HepG2 (cell line): Measurements from ENCODE around the gene SPG7. TPM values are rescaled to one million over a fixed set of nuclear protein-coding genes. Genes with fewer than 3 reads are reported as not detected.

Source experiments
- BORCS8-MEF2B ChIP-seq: sonication (generic); formaldehyde crosslinking; IDR thresholded peaks from 2 replicates; pipeline ENCODE4 v1.8.0; 2022; ENCODE audit warnings: mild to moderate bottlenecking, missing genetic modification reagents
- CC2D1A ChIP-seq: sonication (generic); formaldehyde crosslinking; IDR thresholded peaks from 2 replicates; pipeline ENCODE4 v1.8.1; 2023; ENCODE audit warnings: mild to moderate bottlenecking, missing genetic modification reagents
- DMAP1 ChIP-seq: IDR thresholded peaks from 2 replicates; pipeline ENCODE4 v1.6.1; 2016
- EP300 ChIP-seq, 3 experiments: sonication (generic) in 1 of 3; formaldehyde crosslinking in 1 of 3; IDR thresholded peaks; 2 replicates each; pipeline versions ENCODE4 v1.5.1 to v1.6.1; 2011 to 2020; ENCODE audit warnings: low read depth in 2 of 3, low read length in 2 of 3, borderline replicate concordance in 1 of 3, improper control_type of control experiment in 1 of 3, mild to moderate bottlenecking in 1 of 3, missing genetic modification reagents in 1 of 3, moderate library complexity in 1 of 3
- ERF ChIP-seq: IDR thresholded peaks from 2 replicates; pipeline ENCODE4 v1.6.1; 2018; ENCODE audit warnings: missing biosample characterization, missing genetic modification reagents
- HNF4A ChIP-seq: sonication (generic); formaldehyde crosslinking; IDR thresholded peaks from 2 replicates; pipeline ENCODE4 v1.4.0; 2020; ENCODE audit warnings: missing genetic modification reagents
- KLF9 ChIP-seq: IDR thresholded peaks from 2 replicates; pipeline ENCODE4 v1.6.1; 2016; ENCODE audit warnings: low read depth
- MAZ ChIP-seq, 2 experiments: sonication (generic) in 1 of 2; formaldehyde crosslinking in 1 of 2; IDR thresholded peaks; 2 replicates each; pipeline versions ENCODE4 v1.5.0 to v1.6.1; 2012 to 2020; ENCODE audit warnings: low read depth in 2 of 2, mild to moderate bottlenecking in 2 of 2, borderline replicate concordance in 1 of 2, improper control_type of control experiment in 1 of 2, low read length in 1 of 2, missing genetic modification reagents in 1 of 2, moderate library complexity in 1 of 2
- SIN3B ChIP-seq: fragments of 150-350 bp; IDR thresholded peaks from 2 replicates; pipeline ENCODE4 v1.6.1; 2014; ENCODE audit warnings: low read length
- TGIF2 ChIP-seq: IDR thresholded peaks from 2 replicates; pipeline ENCODE4 v1.6.1; 2016; ENCODE audit warnings: control low read depth, missing compliant biosample characterization
- U2AF1 ChIP-seq: fragments of 200-400 bp; formaldehyde crosslinking; optimal IDR thresholded peaks from 2 replicates; pipeline ENCODE3; 2017; ENCODE audit warnings: mild to moderate bottlenecking, low read depth, low read length
- ZBTB20 ChIP-seq: sonication (generic); formaldehyde crosslinking; IDR thresholded peaks from 2 replicates; pipeline ENCODE4 v1.8.1; 2023; ENCODE audit warnings: missing genetic modification reagents, low read depth, mild to moderate bottlenecking, borderline replicate concordance
- ZMYM4 ChIP-seq: sonication (generic); formaldehyde crosslinking; IDR thresholded peaks from 2 replicates; pipeline ENCODE4 v1.8.1; 2023; ENCODE audit warnings: mild to moderate bottlenecking, missing genetic modification reagents
- ZNF333 ChIP-seq: sonication (generic); formaldehyde crosslinking; IDR thresholded peaks from 2 replicates; pipeline ENCODE4 v1.4.0; 2020; ENCODE audit warnings: mild to moderate bottlenecking, missing genetic modification reagents, borderline replicate concordance
- ZNF558 ChIP-seq: sonication (generic); formaldehyde crosslinking; IDR thresholded peaks from 2 replicates; pipeline ENCODE4 v1.9.0; 2022; ENCODE audit warnings: mild to moderate bottlenecking, missing genetic modification reagents, borderline replicate concordance
- ZNF775 ChIP-seq: sonication (generic); formaldehyde crosslinking; IDR thresholded peaks from 2 replicates; pipeline ENCODE4 v1.4.0; 2020; ENCODE audit warnings: missing genetic modification reagents, mild to moderate bottlenecking, moderate library complexity, borderline replicate concordance
- polyA plus RNA-seq, 8 experiments: library from polyadenylated mRNA; depleted of rRNA in 3 of 8; stranded (reverse) in 7 of 8; unstranded in 1 of 8; fragments of >200 nt; fragmentation: Illumina TruSeq in 4 of 8; extraction: Trizol in 4 of 8; gene quantifications; 2 replicates each; pipeline versions ENCODE4 v1.2.1 to v1.2.3, GENCODE V29; 2011 to 2016; ENCODE audit warnings: low read depth in 4 of 8, missing spikeins in 1 of 8, mixed read lengths in 1 of 8; ENCODE audit not compliant: insufficient read depth in 1 of 8
- total RNA-seq, 5 experiments: library from RNA; depleted of rRNA; stranded (reverse); fragments of >200 nt; fragmentation: Illumina TruSeq; extraction: Trizol; gene quantifications; 2 replicates each; pipeline ENCODE4 v1.2.3, GENCODE V29; 2016; ENCODE audit warnings: low read depth in 1 of 5
- TF ChIP-seq, protein P1 (sequence below): sonication (generic); formaldehyde crosslinking; IDR thresholded peaks from 2 replicates; pipeline ENCODE4 v1.4.0; 2020; ENCODE audit warnings: missing genetic modification reagents
- TF ChIP-seq, protein P2 (sequence below): sonication (generic); formaldehyde crosslinking; IDR thresholded peaks from 2 replicates; pipeline ENCODE4 v1.4.0; 2020; ENCODE audit warnings: missing genetic modification reagents
- TF ChIP-seq, protein P3 (sequence below): IDR thresholded peaks from 2 replicates; pipeline ENCODE4 v1.6.1; 2016; ENCODE audit warnings: missing compliant biosample characterization, missing genetic modification reagents, borderline replicate concordance
- TF ChIP-seq, protein P4 (sequence below): sonication (generic); formaldehyde crosslinking; IDR thresholded peaks from 2 replicates; pipeline ENCODE4 v1.4.0; 2020; ENCODE audit warnings: mild to moderate bottlenecking, low read depth, missing genetic modification reagents

SPG7 gene
- total and polyA plus RNA-seq, 2 of the 13 experiments (the other 11 are each of a cell fraction or from before 2014, with no cell fraction given), result 66.0 to 136 TPM

DNA sequence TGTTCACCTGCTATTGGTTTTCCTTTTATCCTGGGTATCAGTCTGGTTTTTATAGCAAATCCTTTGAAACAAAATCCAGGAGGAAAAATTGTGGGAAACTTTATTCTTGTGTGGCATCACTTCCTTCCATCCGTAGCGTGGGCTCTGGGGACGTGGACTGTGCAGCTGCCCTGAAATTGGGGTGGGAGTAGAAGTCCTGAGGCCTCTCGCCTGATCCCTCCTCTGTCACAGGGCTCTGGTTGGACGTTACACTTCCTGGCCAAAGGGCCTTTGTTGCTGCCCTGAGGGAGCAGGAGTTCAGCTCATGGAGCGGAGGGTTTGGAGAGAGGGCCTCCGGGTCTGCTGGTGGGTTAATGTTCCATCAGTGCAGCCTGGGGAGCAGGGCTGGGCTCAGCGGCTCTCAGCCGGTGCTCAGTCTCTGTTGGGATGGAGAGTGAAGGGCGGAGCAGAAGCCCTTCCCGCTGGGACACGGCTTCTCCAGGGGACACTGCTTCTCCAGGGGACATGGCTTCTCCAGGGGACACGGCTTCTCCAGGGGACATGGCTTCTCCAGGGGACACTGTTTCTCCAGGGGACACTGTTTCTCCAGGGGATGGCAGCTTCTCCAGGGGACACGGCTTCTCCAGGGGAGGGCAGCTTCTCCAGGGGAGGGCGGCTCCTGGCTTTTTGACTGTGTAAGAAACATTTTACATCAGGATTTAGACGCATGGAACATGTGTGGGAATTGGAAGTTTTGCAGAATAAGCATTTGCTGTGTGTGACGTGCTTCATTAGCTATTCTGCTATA is 37.0 kb downstream of the SPG7 start (continued):
- TF ChIP-seq, protein P1, sequence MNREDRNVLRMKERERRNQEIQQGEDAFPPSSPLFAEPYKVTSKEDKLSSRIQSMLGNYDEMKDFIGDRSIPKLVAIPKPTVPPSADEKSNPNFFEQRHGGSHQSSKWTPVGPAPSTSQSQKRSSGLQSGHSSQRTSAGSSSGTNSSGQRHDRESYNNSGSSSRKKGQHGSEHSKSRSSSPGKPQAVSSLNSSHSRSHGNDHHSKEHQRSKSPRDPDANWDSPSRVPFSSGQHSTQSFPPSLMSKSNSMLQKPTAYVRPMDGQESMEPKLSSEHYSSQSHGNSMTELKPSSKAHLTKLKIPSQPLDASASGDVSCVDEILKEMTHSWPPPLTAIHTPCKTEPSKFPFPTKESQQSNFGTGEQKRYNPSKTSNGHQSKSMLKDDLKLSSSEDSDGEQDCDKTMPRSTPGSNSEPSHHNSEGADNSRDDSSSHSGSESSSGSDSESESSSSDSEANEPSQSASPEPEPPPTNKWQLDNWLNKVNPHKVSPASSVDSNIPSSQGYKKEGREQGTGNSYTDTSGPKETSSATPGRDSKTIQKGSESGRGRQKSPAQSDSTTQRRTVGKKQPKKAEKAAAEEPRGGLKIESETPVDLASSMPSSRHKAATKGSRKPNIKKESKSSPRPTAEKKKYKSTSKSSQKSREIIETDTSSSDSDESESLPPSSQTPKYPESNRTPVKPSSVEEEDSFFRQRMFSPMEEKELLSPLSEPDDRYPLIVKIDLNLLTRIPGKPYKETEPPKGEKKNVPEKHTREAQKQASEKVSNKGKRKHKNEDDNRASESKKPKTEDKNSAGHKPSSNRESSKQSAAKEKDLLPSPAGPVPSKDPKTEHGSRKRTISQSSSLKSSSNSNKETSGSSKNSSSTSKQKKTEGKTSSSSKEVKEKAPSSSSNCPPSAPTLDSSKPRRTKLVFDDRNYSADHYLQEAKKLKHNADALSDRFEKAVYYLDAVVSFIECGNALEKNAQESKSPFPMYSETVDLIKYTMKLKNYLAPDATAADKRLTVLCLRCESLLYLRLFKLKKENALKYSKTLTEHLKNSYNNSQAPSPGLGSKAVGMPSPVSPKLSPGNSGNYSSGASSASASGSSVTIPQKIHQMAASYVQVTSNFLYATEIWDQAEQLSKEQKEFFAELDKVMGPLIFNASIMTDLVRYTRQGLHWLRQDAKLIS (CRISPR knock-in tag), result 0 out of 2 replicates have a peak, but pooled peaks have one; percentile 46
- peak; percentile 16; the same call in 1 of the 2 replicates for TF ChIP-seq TGIF2
- TF ChIP-seq ZNF775, result 0 out of 2 replicates have a peak, but pooled peaks have one; percentile 69
- TF ChIP-seq ERF (CRISPR knock-in tag), result peak; percentile 19; the same call in 1 of the 2 replicates
- peak; percentile 54 for TF ChIP-seq BORCS8-MEF2B (CRISPR knock-in tag)
- peak; percentile 96 for TF ChIP-seq HNF4A (CRISPR knock-in tag)
- TF ChIP-seq, protein P2, sequence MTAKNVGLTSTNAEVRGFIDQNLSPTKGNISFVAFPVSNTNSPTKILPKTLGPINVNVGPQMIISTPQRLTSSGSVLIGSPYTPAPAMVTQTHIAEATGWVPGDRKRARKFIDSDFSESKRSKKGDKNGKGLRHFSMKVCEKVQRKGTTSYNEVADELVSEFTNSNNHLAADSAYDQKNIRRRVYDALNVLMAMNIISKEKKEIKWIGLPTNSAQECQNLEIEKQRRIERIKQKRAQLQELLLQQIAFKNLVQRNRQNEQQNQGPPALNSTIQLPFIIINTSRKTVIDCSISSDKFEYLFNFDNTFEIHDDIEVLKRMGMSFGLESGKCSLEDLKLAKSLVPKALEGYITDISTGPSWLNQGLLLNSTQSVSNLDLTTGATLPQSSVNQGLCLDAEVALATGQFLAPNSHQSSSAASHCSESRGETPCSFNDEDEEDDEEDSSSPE (CRISPR knock-in tag), result 0 out of 2 replicates have a peak, but pooled peaks have one; percentile 14
- 0 out of 2 replicates have a peak, but pooled peaks have one; percentile 20 for TF ChIP-seq MAZ (IDR thresholded peaks at IDR 0.05; ENCODE audit: borderline replicate concordance, low read depth, low read length)
- TF ChIP-seq MAZ (CRISPR knock-in tag; IDR thresholded peaks at IDR 0.05; ENCODE audit: low read depth), result peak; percentile 54
- peak; percentile 90 for TF ChIP-seq ZBTB20 (CRISPR knock-in tag)
- TF ChIP-seq SIN3B, result no peak
- peak in 1 of 2 experiments; percentile 58; a peak in 1 of 4 replicates for TF ChIP-seq EP300 (IDR thresholded peaks at IDR 0.05; ENCODE audit: low read depth in 2 of 2, low read length in 2 of 2)
- no peak for TF ChIP-seq EP300 (CRISPR knock-in tag; IDR thresholded peaks at IDR 0.05; ENCODE audit: borderline replicate concordance)
- peak; percentile 20 for TF ChIP-seq U2AF1
- TF ChIP-seq KLF9, result no peak
- 0 out of 2 replicates have a peak, but pooled peaks have one; percentile 26 for TF ChIP-seq ZNF333 (CRISPR knock-in tag)
- TF ChIP-seq, protein P3, sequence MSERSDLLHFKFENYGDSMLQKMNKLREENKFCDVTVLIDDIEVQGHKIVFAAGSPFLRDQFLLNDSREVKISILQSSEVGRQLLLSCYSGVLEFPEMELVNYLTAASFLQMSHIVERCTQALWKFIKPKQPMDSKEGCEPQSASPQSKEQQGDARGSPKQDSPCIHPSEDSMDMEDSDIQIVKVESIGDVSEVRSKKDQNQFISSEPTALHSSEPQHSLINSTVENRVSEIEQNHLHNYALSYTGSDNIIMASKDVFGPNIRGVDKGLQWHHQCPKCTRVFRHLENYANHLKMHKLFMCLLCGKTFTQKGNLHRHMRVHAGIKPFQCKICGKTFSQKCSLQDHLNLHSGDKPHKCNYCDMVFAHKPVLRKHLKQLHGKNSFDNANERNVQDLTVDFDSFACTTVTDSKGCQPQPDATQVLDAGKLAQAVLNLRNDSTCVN (CRISPR knock-in tag), result peak; percentile 41; the same call in 1 of the 2 replicates
- TF ChIP-seq, protein P4, sequence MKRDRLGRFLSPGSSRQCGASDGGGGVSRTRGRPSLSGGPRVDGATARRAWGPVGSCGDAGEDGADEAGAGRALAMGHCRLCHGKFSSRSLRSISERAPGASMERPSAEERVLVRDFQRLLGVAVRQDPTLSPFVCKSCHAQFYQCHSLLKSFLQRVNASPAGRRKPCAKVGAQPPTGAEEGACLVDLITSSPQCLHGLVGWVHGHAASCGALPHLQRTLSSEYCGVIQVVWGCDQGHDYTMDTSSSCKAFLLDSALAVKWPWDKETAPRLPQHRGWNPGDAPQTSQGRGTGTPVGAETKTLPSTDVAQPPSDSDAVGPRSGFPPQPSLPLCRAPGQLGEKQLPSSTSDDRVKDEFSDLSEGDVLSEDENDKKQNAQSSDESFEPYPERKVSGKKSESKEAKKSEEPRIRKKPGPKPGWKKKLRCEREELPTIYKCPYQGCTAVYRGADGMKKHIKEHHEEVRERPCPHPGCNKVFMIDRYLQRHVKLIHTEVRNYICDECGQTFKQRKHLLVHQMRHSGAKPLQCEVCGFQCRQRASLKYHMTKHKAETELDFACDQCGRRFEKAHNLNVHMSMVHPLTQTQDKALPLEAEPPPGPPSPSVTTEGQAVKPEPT (CRISPR knock-in tag), result peak; percentile 26; the same call in 1 of the 2 replicates
- TF ChIP-seq ZMYM4, result 0 out of 2 replicates have a peak, but pooled peaks have one; percentile 40
- TF ChIP-seq CC2D1A (CRISPR knock-in tag), result no peak
- no peak for TF ChIP-seq ZNF558
- TF ChIP-seq DMAP1 (CRISPR knock-in tag), result no peak
